Measurements from ENCODE around the gene LKAAEAR1.

DNA sequence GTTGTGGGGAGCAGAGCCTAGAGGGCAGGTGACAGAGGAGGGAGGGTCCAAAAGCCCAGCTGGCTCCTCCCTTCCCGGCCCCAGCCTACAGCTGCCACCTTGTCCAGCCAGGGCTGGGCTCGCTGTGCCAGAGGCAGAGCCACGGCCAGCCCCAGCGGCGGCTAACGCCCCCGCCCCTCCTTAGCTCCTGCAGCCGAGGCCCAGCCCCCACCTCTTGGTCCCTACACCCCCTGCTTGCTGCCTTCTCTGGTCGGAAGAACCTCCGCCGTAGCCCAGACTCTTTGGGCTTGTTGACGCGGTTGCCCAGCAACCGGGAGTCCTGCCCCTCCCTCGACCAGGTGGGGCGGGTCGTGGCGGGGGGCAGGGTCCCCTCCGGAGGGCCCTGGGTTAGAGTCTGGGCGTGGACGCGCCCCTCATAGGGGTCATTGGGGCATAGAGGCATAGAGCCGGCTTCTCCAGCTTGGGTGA lies 521 bp upstream of the LKAAEAR1 start:
- TF ChIP-seq, protein P1, sequence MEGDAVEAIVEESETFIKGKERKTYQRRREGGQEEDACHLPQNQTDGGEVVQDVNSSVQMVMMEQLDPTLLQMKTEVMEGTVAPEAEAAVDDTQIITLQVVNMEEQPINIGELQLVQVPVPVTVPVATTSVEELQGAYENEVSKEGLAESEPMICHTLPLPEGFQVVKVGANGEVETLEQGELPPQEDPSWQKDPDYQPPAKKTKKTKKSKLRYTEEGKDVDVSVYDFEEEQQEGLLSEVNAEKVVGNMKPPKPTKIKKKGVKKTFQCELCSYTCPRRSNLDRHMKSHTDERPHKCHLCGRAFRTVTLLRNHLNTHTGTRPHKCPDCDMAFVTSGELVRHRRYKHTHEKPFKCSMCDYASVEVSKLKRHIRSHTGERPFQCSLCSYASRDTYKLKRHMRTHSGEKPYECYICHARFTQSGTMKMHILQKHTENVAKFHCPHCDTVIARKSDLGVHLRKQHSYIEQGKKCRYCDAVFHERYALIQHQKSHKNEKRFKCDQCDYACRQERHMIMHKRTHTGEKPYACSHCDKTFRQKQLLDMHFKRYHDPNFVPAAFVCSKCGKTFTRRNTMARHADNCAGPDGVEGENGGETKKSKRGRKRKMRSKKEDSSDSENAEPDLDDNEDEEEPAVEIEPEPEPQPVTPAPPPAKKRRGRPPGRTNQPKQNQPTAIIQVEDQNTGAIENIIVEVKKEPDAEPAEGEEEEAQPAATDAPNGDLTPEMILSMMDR (IDR thresholded peaks at IDR 0.05; ENCODE audit: borderline replicate concordance, extremely low read depth, low read length, poor library complexity, severe bottlenecking): no peak
- no peak for TF ChIP-seq EZH2 (IDR thresholded peaks at IDR 0.05; ENCODE audit: borderline replicate concordance, low read depth, low read length, severe bottlenecking)
